Measurements from ENCODE around the gene AKR1A1.
"Not testable (repeated sequence)": the region's sequence is repeated elsewhere in the genome, so short reads cannot be mapped to it uniquely, and the experiment has no call there.

AKR1A1 gene

GRCh38 chr1:45513532-45514260 lies 36.9 kb upstream of the AKR1A1 start:
- not testable (repeated sequence) for H2AFZ ChIP-seq (ENCODE audit: low read length, unreplicated experiment); H3K27me3 ChIP-seq (ENCODE audit: insufficient read depth, low read length); H3K4me1 ChIP-seq (ENCODE audit: control insufficient read depth, insufficient read depth, low read length, unreplicated experiment); H3K27ac ChIP-seq (ENCODE audit: low read depth, low read length); H3K4me3 ChIP-seq (ENCODE audit: low read depth, low read length)
- peaks cover 47% of the 10 kb centered on the region for H3K36me3 ChIP-seq (ENCODE audit: insufficient read depth, low read length)
- H3K79me2 ChIP-seq (ENCODE audit: control insufficient read depth, insufficient read depth, low read length, unreplicated experiment) = peaks cover 28% of the 10 kb centered on the region

GRCh38 chr1:45516036-45516435 lies 34.6 kb upstream of the AKR1A1 start:
- H3K27me3 ChIP-seq (ENCODE audit: insufficient read depth, low read length) = no peaks in the 10 kb centered on the region
- peaks cover 33% of the 10 kb centered on the region for H3K36me3 ChIP-seq (ENCODE audit: insufficient read depth, low read length)
- peaks cover 14% of the 10 kb centered on the region for H3K4me1 ChIP-seq (ENCODE audit: control insufficient read depth, insufficient read depth, low read length, unreplicated experiment)
- no peak overlapping the region for H3K4me3 ChIP-seq (ENCODE audit: low read depth, low read length)
- peaks cover 52% of the 10 kb centered on the region for H3K79me2 ChIP-seq (ENCODE audit: control insufficient read depth, insufficient read depth, low read length, unreplicated experiment)
- H2AFZ ChIP-seq (ENCODE audit: low read length, unreplicated experiment) = no peak overlapping the region
- no peak overlapping the region for H3K27ac ChIP-seq (ENCODE audit: low read depth, low read length)

- no peak overlapping the region for H3K4me3 ChIP-seq (ENCODE audit: low read depth, low read length)
- peaks cover 14% of the 10 kb centered on the region for H3K4me1 ChIP-seq (ENCODE audit: control insufficient read depth, insufficient read depth, low read length, unreplicated experiment)
- no peak overlapping the region for H3K27ac ChIP-seq (ENCODE audit: low read depth, low read length)
- peaks cover 56% of the 10 kb centered on the region for H3K79me2 ChIP-seq (ENCODE audit: control insufficient read depth, insufficient read depth, low read length, unreplicated experiment)
- H3K36me3 ChIP-seq (ENCODE audit: insufficient read depth, low read length) = peaks cover 30% of the 10 kb centered on the region
- no peak overlapping the region for H2AFZ ChIP-seq (ENCODE audit: low read length, unreplicated experiment)
- no peaks in the 10 kb centered on the region for H3K27me3 ChIP-seq (ENCODE audit: insufficient read depth, low read length)
These were observed 34.2 kb upstream of the AKR1A1 start for GRCh38 chr1:45516465-45516864.

GRCh38 chr1:45518366-45518765 lies 32.3 kb upstream of the AKR1A1 start:
- not testable (repeated sequence) for H3K27ac ChIP-seq (ENCODE audit: low read depth, low read length); H2AFZ ChIP-seq (ENCODE audit: low read length, unreplicated experiment); H3K27me3 ChIP-seq (ENCODE audit: insufficient read depth, low read length)
- peaks cover 58% of the 10 kb centered on the region for H3K79me2 ChIP-seq (ENCODE audit: control insufficient read depth, insufficient read depth, low read length, unreplicated experiment)
- H3K36me3 ChIP-seq (ENCODE audit: insufficient read depth, low read length) = peaks cover 17% of the 10 kb centered on the region
- peaks cover 22% of the 10 kb centered on the region for H3K4me1 ChIP-seq (ENCODE audit: control insufficient read depth, insufficient read depth, low read length, unreplicated experiment)
- peak overlapping the region; percentile 100 for H3K4me3 ChIP-seq (ENCODE audit: low read depth, low read length)

- peaks cover 58% of the 10 kb centered on the region for H3K79me2 ChIP-seq (ENCODE audit: control insufficient read depth, insufficient read depth, low read length, unreplicated experiment)
- H3K27me3 ChIP-seq (ENCODE audit: insufficient read depth, low read length) = no peaks in the 10 kb centered on the region
- no peak overlapping the region for H2AFZ ChIP-seq (ENCODE audit: low read length, unreplicated experiment)
- peaks cover 22% of the 10 kb centered on the region for H3K4me1 ChIP-seq (ENCODE audit: control insufficient read depth, insufficient read depth, low read length, unreplicated experiment)
- H3K4me3 ChIP-seq (ENCODE audit: low read depth, low read length) = peak overlapping the region; percentile 100
- H3K36me3 ChIP-seq (ENCODE audit: insufficient read depth, low read length) = peaks cover 16% of the 10 kb centered on the region
- no peak overlapping the region for H3K27ac ChIP-seq (ENCODE audit: low read depth, low read length)
These were observed 31.7 kb upstream of the AKR1A1 start for GRCh38 chr1:45518910-45519309.

- Histone ChIP-seq H3K36me3 (ENCODE audit: insufficient read depth, low read length) (peaks cover 11% of the 10 kb centered on the region), H3K4me3 (ENCODE audit: low read depth, low read length) (peak overlapping the region; percentile 100), H3K4me1 (ENCODE audit: control insufficient read depth, insufficient read depth, low read length, unreplicated experiment) (peaks cover 22% of the 10 kb centered on the region), H3K79me2 (ENCODE audit: control insufficient read depth, insufficient read depth, low read length, unreplicated experiment) (peaks cover 58% of the 10 kb centered on the region)
- not testable (repeated sequence) for H3K27ac ChIP-seq (ENCODE audit: low read depth, low read length); H3K27me3 ChIP-seq (ENCODE audit: insufficient read depth, low read length); H2AFZ ChIP-seq (ENCODE audit: low read length, unreplicated experiment)
These were observed 30.9 kb upstream of the AKR1A1 start for GRCh38 chr1:45519774-45520173.

- peaks cover 4% of the 10 kb centered on the region for H3K36me3 ChIP-seq (ENCODE audit: insufficient read depth, low read length)
- peak within 1 kb of the TSS; percentile 62 for H2AFZ ChIP-seq (ENCODE audit: low read length, unreplicated experiment)
- H3K27me3 ChIP-seq (ENCODE audit: insufficient read depth, low read length) = no peaks in the 10 kb centered on the region
- peak within 1 kb of the TSS; percentile 90 for H3K27ac ChIP-seq (ENCODE audit: low read depth, low read length)
- peak within 1 kb of the TSS; percentile 100 for H3K4me3 ChIP-seq (ENCODE audit: low read depth, low read length)
- H3K4me1 ChIP-seq (ENCODE audit: control insufficient read depth, insufficient read depth, low read length, unreplicated experiment) = peaks cover 22% of the 10 kb centered on the region
- H3K79me2 ChIP-seq (ENCODE audit: control insufficient read depth, insufficient read depth, low read length, unreplicated experiment) = peaks cover 47% of the 10 kb centered on the region
These were observed 29.0 kb upstream of the AKR1A1 start, which contains the start of gene PRDX1 for GRCh38 chr1:45521413-45522323. PRDX1 (minus strand) TSS chr1:45521884; CDS start chr1:45519043, 2,841 bp downstream.

- peaks cover 39% of the 10 kb centered on the region for H3K79me2 ChIP-seq (ENCODE audit: control insufficient read depth, insufficient read depth, low read length, unreplicated experiment)
- H3K27me3 ChIP-seq (ENCODE audit: insufficient read depth, low read length) = no peaks in the 10 kb centered on the region
- H3K4me3 ChIP-seq (ENCODE audit: low read depth, low read length) = peak overlapping the region; percentile 100
- H3K27ac ChIP-seq (ENCODE audit: low read depth, low read length) = peak overlapping the region; percentile 90
- H2AFZ ChIP-seq (ENCODE audit: low read length, unreplicated experiment) = peak overlapping the region; percentile 62
- no peaks in the 10 kb centered on the region for H3K36me3 ChIP-seq (ENCODE audit: insufficient read depth, low read length)
- H3K4me1 ChIP-seq (ENCODE audit: control insufficient read depth, insufficient read depth, low read length, unreplicated experiment) = peaks cover 22% of the 10 kb centered on the region
These were observed 28.1 kb upstream of the AKR1A1 start for GRCh38 chr1:45522324-45523104.

GRCh38 chr1:45523516-45523915 lies 27.1 kb upstream of the AKR1A1 start:
- not testable (repeated sequence) for H2AFZ ChIP-seq (ENCODE audit: low read length, unreplicated experiment); H3K4me3 ChIP-seq (ENCODE audit: low read depth, low read length); H3K27me3 ChIP-seq (ENCODE audit: insufficient read depth, low read length); H3K36me3 ChIP-seq (ENCODE audit: insufficient read depth, low read length); H3K27ac ChIP-seq (ENCODE audit: low read depth, low read length)
- H3K79me2 ChIP-seq (ENCODE audit: control insufficient read depth, insufficient read depth, low read length, unreplicated experiment) = peaks cover 31% of the 10 kb centered on the region
- H3K4me1 ChIP-seq (ENCODE audit: control insufficient read depth, insufficient read depth, low read length, unreplicated experiment) = peaks cover 22% of the 10 kb centered on the region

GRCh38 chr1:45523975-45524374 lies 26.7 kb upstream of the AKR1A1 start:
- Histone ChIP-seq H3K79me2 (ENCODE audit: control insufficient read depth, insufficient read depth, low read length, unreplicated experiment) (peaks cover 27% of the 10 kb centered on the region), H3K4me1 (ENCODE audit: control insufficient read depth, insufficient read depth, low read length, unreplicated experiment) (peaks cover 17% of the 10 kb centered on the region)
- H3K4me3 ChIP-seq (ENCODE audit: low read depth, low read length); H3K36me3 ChIP-seq (ENCODE audit: insufficient read depth, low read length); H2AFZ ChIP-seq (ENCODE audit: low read length, unreplicated experiment); H3K27me3 ChIP-seq (ENCODE audit: insufficient read depth, low read length); H3K27ac ChIP-seq (ENCODE audit: low read depth, low read length): not testable (repeated sequence)
